Thymus (tissue), 11 donors: ENCODE results near the gene PRKCA. TPM values are rescaled to one million over a fixed set of nuclear protein-coding genes. Genes with fewer than 3 reads are reported as not detected.
"Not testable (repeated sequence)": the region's sequence is repeated elsewhere in the genome, so short reads cannot be mapped to it uniquely, and the experiment has no call there.

Experiments used
- DNase-seq, 9 donors: peaks; one replicate each; pipeline ENCODE4 v3.0.0-alpha.2; 2013; ENCODE audit warnings: low spot score in 9 of 9, low read depth in 6 of 9, missing footprints in 1 of 9
- H3K27ac ChIP-seq, 2 donors: one replicate each; pipeline ENCODE4 v1.5.1; 2013; ENCODE audit warnings: control low read depth in 1 of 2, low read depth in 1 of 2, low read length in 1 of 2, mild to moderate bottlenecking in 1 of 2, moderate library complexity in 1 of 2
- H3K27me3 ChIP-seq, 2 donors: one replicate each; pipeline ENCODE4 v1.5.1; 2013; ENCODE audit warnings: low read length in 1 of 2; ENCODE audit not compliant: control insufficient read depth in 2 of 2, insufficient read depth in 1 of 2
- H3K36me3 ChIP-seq, 2 donors: one replicate each; pipeline ENCODE4 v1.5.1; 2013; ENCODE audit warnings: low read length in 1 of 2, mild to moderate bottlenecking in 1 of 2, moderate library complexity in 1 of 2; ENCODE audit not compliant: control insufficient read depth in 2 of 2, insufficient read depth in 2 of 2
- H3K4me1 ChIP-seq, 2 donors: one replicate each; pipeline ENCODE4 v1.5.1; 2013; ENCODE audit warnings: low read length in 2 of 2; ENCODE audit not compliant: control insufficient read depth in 2 of 2, insufficient read depth in 2 of 2
- H3K4me3 ChIP-seq, 2 donors: one replicate each; pipeline ENCODE4 v1.5.1; 2013; ENCODE audit warnings: low read length in 2 of 2, control low read depth in 1 of 2, mild to moderate bottlenecking in 1 of 2
- H3K9me3 ChIP-seq, 2 donors: one replicate each; pipeline ENCODE4 v1.5.1; 2013; ENCODE audit warnings: low read length in 1 of 2, mild to moderate bottlenecking in 1 of 2; ENCODE audit not compliant: control insufficient read depth in 2 of 2, insufficient read depth in 1 of 2
- WGBS: extraction: QIAGEN DNeasy Blood & Tissue Kit; methylation state at CpG from one replicate; pipeline ENCODE4 v1.1.7; 2013; 5-methylcytosine and 5-hydroxymethylcytosine counted together
- polyA plus RNA-seq: library from polyadenylated mRNA; stranded (reverse); fragments of 200-250 nt; gene quantifications from one replicate; pipeline ENCODE4 v1.2.3, GENCODE V29; 2013
- total RNA-seq: library from RNA; stranded (reverse); fragments of 120-200 nt; gene quantifications from one replicate; pipeline ENCODE4 v1.2.4, GENCODE V29; 2013
- donor health status: healthy.

Gene PRKCA
- total and polyA plus RNA-seq, 2 donors = 2.7 to 3.2 TPM

DNA sequence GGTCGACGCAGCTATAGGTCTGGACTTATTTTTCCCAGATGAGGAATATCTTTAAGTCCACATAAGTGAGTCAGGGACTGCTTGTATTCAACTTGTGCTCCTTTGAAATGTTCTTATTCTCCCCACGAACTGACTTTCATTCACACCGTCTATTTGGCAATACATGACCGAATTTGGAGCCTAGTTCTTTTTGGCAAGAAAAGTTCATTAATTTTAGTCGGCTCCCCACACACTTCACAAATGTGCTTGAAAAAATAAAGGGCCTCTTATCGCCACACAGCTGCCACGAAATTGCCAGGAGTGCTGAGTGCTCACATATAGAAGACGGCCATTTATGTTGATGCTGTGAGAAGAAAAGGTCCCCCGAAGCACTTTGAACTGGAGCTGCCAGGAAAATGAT, 152.6 kb downstream of the PRKCA start:
- WGBS = 96% methylated on average over 10 of the region's 10 CpGs
- Histone ChIP-seq H3K27me3 (no peaks in the 10 kb centered on the region), H3K36me3 (no peaks in the 10 kb centered on the region), H3K9me3 (no peaks in the 10 kb centered on the region), H3K4me3 (no peak overlapping the region), H3K4me1 (peaks cover 2 to 42% of the 10 kb centered on the region in 2 donors), H3K27ac (no peak overlapping the region)
- no peak for DNase-seq

DNA sequence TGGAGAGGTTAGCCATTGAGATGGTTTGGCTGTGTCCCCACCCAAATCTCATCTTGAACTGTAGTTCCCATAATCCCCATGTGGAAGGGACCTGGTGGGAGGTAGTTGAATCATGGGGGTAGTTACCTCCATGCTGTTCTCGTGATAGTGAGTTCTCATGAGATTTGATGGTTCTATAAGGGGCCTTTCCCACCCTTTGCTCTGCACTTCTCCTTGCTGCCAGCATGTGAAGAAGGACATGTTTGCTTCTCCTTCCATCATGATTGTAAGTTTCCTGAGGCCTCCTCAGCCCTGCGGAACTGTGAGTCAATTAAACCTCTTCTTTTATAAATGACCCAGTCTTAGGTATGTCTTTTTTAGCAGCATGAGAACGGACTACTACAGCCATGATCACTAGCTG, 155.1 kb downstream of the PRKCA start:
- not testable (repeated sequence) for H3K4me3 ChIP-seq, H3K9me3 ChIP-seq, DNase-seq, H3K36me3 ChIP-seq, H3K27ac ChIP-seq, H3K27me3 ChIP-seq
- H3K4me1 ChIP-seq = peaks cover 0 to 30% of the 10 kb centered on the region in 2 donors
- 95% methylated on average over 3 of the region's 3 CpGs for WGBS

- no peak for DNase-seq
- Histone ChIP-seq H3K4me3 (no peak overlapping the region), H3K27ac (no peak overlapping the region), H3K36me3 (no peaks in the 10 kb centered on the region), H3K9me3 (no peaks in the 10 kb centered on the region), H3K27me3 (no peaks in the 10 kb centered on the region), H3K4me1 (peaks cover 0 to 24% of the 10 kb centered on the region in 2 donors)
- 97% methylated on average over 4 of the region's 4 CpGs for WGBS
These were observed 156.4 kb downstream of the PRKCA start for GRCh38 chr17:66458782-66459181.

GRCh38 chr17:66459811-66460270, 157.4 kb downstream of the PRKCA start:
- no peak overlapping the region for H3K27ac ChIP-seq
- H3K4me3 ChIP-seq = no peak overlapping the region
- H3K4me1 ChIP-seq = peaks cover 0 to 18% of the 10 kb centered on the region in 2 donors
- no peaks in the 10 kb centered on the region for H3K36me3 ChIP-seq
- H3K27me3 ChIP-seq = no peaks in the 10 kb centered on the region
- WGBS = 96% methylated on average over 7 of the region's 7 CpGs
- H3K9me3 ChIP-seq = no peaks in the 10 kb centered on the region
- no peak for DNase-seq

DNA sequence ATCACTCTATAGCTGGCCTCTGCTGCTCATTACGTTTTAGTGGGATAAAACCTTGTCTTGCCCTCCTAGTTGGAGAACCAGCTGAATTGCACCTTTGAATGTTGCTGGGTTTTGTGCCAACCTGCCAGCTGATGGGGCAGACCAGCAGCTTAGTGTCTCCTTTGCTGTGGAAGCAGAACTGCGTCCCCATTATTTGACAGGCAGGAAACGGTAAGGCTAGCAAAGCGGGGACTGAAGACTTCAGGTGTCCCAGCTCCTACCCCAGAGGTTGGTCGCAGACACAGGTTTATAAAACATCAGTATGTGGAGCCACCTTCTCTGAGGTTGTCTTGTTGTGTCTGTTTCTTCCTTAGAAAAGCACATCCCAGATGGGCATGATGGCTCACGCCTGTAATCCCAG, 158.1 kb downstream of the PRKCA start:
- DNase-seq = no peak
- WGBS = 96% methylated on average over 6 of the region's 6 CpGs
- Histone ChIP-seq H3K27me3 (no peaks in the 10 kb centered on the region), H3K36me3 (no peaks in the 10 kb centered on the region), H3K9me3 (no peaks in the 10 kb centered on the region), H3K27ac (no peak overlapping the region), H3K4me3 (no peak overlapping the region), H3K4me1 (peaks cover 0 to 18% of the 10 kb centered on the region in 2 donors)

GRCh38 chr17:66461343-66461995, 159.1 kb downstream of the PRKCA start:
- Histone ChIP-seq H3K27ac (no peak overlapping the region), H3K27me3 (no peaks in the 10 kb centered on the region), H3K4me3 (no peak overlapping the region), H3K36me3 (no peaks in the 10 kb centered on the region), H3K9me3 (no peaks in the 10 kb centered on the region), H3K4me1 (peaks cover 0 to 16% of the 10 kb centered on the region in 2 donors)
- DNase-seq = no peak
- WGBS = 88% methylated on average over 7 of the region's 7 CpGs

GRCh38 chr17:66462010-66462409, 159.6 kb downstream of the PRKCA start:
- Histone ChIP-seq H3K27ac (no peak overlapping the region), H3K27me3 (no peaks in the 10 kb centered on the region), H3K9me3 (no peaks in the 10 kb centered on the region), H3K4me1 (peaks cover 0 to 15% of the 10 kb centered on the region in 2 donors), H3K4me3 (no peak overlapping the region), H3K36me3 (no peaks in the 10 kb centered on the region)
- no peak for DNase-seq
- WGBS = 97% methylated on average over 4 of the region's 4 CpGs

- no peak overlapping the region for H3K4me3 ChIP-seq
- H3K9me3 ChIP-seq = no peaks in the 10 kb centered on the region
- no peaks in the 10 kb centered on the region for H3K27me3 ChIP-seq
- no peak for DNase-seq
- H3K36me3 ChIP-seq = no peaks in the 10 kb centered on the region
- peaks cover 0 to 32% of the 10 kb centered on the region in 2 donors for H3K4me1 ChIP-seq
- 93% methylated on average over 3 of the region's 3 CpGs for WGBS
- H3K27ac ChIP-seq = no peak overlapping the region
These were observed 162.5 kb downstream of the PRKCA start for GRCh38 chr17:66464921-66465320.

- H3K9me3 ChIP-seq = no peaks in the 10 kb centered on the region
- H3K4me1 ChIP-seq = peaks cover 0 to 30% of the 10 kb centered on the region in 2 donors
- 91% methylated on average over 1 of the region's 1 CpG for WGBS
- no peaks in the 10 kb centered on the region for H3K36me3 ChIP-seq
- no peaks in the 10 kb centered on the region for H3K27me3 ChIP-seq
- H3K27ac ChIP-seq = no peak overlapping the region
- H3K4me3 ChIP-seq = no peak overlapping the region
- DNase-seq = no peak
These were observed 163.3 kb downstream of the PRKCA start for GRCh38 chr17:66465701-66466100.
